SKM-1 (cell line): ENCODE results near the gene ANKRD1.

Experiments used
- DNase-seq: peaks from one replicate; lab custom pipeline; 2025; ENCODE audit not compliant: unreplicated experiment; lab: John Stamatoyannopoulos, UW

Gene ANKRD1

DNA sequence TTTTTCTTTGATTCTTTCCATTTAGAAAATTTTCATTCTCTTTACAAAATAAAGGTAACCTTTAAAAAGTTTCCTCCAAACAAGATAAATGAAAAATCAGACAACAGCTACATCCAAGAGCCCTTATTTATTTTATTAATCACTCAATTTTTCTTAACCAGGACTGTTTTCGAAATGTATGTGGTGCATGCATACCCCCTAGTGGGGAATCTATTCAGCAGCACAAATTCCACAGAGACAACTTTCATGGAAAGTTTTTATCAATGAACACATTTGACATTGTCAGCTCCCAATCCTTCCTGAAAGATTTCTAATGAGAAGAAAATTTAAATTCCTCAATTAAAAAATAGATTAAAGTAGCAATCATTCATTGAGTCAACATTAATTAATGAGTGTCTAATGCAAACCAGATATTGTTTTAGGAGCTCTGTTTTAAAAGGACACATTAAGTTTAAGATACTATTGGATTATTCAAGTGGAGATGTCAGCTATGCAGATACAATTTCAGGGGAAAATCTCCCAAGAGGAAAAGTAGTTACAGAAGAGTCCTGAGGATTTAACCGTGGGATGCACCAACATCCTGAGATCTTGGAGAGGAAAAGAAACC lies 57.9 kb downstream of the ANKRD1 start:
- peak; percentile 46 for DNase-seq
